ENCODE data around the gene APOF.
"Not testable (repeated sequence)": the region's sequence is repeated elsewhere in the genome, so short reads cannot be mapped to it uniquely, and the experiment has no call there.

APOF gene

DNA sequence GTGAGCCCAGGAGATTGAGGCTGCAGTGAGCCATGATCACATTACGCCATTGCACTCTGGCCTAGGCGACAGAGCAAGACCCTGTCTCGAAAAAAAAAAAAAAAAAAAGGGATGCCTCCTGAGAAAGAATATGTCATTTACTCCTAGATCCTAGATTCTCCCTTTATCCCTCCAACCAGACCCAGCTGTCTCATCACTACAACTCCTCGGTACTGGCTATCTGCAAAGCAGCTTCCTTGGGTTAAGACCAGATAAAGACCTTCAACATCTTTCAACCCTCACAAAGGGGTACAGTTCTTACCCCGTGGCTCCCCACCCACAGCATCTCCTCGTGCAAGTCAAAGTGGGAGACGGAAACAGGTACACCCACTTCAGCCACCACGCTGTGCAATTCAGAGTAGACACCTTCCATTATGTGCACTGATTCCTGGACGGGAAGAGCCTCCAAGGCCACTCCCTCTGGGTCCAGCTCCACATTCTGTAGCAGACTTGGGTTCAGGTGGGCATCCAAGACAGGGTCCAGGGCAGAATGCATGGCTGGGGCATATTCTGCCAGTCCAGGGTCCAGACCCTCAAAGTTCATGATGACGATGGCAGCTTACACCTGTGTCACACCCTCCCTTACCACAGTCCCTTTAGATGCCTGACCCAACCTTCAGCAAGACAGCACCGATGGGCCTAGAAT, 30.0 kb downstream of the APOF start:
- no peak for DNase-seq (ENCODE audit: low read depth)

DNA sequence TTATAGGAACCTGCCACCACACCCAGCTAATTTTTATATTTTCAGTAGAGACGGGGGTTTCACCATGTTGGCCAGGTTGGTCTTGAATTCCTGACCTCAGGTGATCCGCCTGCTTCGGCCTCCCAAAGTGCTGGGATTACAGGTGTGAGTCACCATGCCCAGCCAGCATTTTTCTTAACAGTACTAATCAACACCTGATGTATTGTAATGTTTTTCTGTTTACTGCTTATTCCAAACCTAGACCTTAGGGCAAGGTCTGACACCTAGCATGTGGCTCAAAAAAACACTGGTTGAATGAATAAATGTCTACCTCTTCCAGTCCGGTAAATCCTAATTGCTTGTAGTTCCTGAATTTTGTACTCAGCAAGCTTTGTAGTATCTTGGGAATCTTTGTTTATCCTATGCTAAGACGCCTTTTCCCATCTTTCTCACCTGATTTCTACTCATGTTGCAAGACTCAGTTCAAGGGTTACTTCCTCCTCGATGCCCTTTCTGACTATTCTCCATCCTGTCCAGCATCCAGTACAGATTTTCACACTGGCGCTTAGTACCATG, 31.6 kb downstream of the APOF start:
- no peak for DNase-seq (ENCODE audit: low read depth)

DNA sequence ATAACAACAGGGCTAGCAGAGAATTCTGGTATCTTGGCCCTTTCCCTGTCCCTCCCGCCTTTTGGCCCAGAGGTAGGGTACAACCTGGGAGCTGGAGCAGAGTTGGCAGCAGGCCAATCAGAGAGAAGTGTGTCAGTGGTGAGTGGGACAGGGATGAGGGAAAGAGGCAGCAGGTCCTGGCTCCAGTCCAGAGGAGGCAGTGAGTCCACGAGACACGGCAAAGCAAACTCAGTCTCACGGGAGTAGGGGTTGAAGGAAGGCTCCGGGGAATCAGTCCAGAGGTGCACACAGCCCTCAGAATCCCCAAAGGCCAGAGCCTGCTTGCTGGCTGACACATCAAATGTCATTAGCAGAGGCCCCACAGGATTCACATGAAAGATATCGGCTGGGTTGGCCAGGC, 36.1 kb downstream of the APOF start:
- no peak for DNase-seq (ENCODE audit: low read depth)

DNA sequence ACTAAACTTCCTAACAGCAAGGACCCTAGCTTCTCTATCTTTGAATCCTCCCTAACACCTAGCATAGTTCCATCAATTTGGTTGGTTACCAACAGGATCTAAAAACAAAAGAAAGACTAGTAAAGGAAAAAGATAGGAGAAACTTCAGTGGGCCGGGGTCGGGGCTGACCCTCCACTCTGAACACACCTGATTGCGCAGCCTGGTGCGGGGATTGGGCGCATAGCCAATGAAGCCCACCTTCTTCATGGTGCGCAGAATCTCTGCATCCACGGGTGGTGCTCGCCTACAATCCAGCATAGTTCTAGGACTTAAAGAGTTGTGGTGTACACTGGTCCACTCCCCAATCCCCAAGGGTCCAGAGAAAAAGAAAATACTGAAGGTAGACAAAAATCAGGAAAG, 36.5 kb downstream of the APOF start:
- no peak for DNase-seq (ENCODE audit: low read depth)

DNA sequence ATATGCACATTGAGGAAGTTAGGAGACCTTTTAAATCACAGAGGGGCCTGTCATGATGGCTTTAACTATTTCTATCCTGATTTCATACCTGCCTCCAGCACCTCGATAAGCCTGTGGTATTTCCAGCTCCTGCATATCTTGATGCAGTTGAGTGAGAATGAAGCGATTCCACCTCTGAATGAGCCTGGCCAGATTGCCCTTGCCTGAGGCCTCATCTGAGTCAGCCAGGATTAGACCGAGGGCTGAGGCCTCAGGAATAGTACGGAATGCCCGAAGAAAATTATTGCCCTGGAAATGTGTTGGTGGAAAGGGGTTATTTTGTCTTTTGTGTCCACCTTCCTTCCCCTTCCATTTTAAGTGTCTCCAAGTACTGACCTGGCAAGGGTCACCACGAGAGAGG, 38.5 kb downstream of the APOF start:
- no peak for DNase-seq (ENCODE audit: low read depth)

DNA sequence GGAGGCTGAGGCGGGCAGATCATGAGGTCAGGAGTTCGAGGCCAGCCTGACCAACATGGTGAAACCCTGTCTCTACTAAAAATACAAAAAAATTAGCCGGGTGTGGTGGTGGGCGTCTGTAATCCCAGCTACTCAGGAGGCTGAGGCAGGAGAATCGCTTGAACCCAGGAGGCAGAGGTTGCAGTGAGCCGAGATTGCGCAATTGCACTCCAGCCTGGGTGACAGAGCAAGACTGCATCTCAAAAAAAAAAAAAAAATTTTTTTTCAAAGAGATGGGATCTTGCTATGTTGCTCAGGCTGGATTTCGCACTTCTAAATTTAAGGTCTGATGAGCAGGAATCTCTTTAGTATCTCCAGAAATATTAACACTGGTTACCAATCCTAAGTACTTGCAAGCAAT, 41.0 kb downstream of the APOF start:
- DNase-seq (ENCODE audit: low read depth), result not testable (repeated sequence)

DNA sequence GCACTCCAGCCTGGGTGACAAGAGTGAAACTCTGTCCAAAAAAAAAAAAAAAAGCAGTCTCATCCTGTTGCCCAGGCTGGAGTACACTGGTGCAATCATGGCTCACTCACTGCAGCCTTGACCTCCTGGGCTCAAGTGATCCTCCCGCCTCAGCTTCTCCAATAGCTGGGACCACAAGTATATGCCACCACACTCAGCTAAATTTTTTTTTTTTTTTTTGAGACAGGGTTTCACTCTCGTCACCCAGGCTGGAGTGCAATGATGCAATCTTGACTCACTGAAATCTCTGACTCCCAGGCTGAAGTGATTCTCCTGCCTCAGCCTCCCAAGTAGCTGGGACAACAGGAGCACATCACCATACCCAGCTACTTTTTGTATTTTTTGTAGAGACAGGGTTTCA, 41.6 kb downstream of the APOF start:
- no peak for DNase-seq (ENCODE audit: low read depth)

DNA sequence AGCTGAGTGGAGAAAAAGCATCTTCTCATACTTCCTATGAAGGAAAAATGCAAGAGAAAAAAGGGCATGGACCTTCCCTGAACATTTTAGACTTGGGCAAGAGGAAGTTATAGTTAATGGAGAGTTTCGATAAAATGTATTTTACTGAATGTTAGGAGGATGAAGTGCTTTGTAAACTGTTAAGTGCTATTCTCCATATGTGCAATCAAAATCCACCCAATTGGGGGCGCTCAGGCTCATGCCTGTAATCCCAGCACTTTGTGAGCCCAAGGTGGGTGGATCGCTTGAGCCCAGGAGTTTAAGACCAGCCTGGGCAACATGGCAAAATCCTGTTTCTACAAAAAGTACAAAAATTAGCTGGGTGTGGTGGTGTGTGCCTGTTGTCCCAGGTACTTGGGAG, 45.0 kb downstream of the APOF start:
- DNase-seq (ENCODE audit: low read depth), result no peak

DNA sequence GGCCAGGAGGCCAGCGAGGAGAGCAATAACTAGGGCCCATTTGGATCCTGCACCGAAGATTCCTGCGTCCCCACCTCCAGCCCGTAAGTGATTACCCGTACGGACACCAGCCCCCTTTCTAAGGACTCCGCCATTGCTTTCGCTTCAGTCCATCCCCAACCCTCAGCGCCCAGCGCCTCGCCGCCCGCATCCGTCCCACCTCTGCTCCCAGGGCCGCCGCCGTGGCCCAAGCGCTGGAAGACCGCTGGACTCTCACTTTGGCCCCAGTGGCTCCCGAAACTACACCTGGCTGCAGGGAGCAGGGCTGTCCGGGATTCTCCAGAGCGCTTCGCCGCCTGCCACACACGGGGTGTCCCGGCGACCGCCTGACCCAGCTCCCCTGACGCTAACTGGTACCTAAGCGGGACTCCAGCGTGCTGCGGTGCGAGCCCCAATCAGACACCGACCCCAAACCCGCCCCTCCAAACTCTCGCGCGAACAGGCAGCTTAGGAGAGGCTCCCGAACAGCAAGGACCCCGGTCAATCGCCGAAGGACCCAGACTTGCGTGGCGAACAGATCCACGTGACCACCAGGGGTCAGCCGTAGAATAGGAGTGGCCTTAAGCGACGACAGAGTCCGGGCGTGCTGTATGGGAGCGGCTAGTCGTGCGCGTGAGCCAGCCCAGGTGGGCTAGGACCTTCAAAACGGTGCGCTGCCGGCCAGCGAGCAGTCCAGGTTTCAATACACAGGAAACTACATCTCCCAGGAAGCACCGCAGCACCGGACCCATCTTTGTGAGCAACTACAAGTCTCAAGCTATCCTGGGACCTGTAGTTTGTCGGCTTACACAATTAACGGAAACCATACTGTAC, 46.8 kb downstream of the APOF start, which contains the start of gene CNPY2:
CNPY2 (minus strand) TSS at position 367 of the 852 bp plus-strand sequence. CDS start 771 bp downstream, outside the sequence.
- peak; percentile 93 for DNase-seq (ENCODE audit: low read depth)

DNA sequence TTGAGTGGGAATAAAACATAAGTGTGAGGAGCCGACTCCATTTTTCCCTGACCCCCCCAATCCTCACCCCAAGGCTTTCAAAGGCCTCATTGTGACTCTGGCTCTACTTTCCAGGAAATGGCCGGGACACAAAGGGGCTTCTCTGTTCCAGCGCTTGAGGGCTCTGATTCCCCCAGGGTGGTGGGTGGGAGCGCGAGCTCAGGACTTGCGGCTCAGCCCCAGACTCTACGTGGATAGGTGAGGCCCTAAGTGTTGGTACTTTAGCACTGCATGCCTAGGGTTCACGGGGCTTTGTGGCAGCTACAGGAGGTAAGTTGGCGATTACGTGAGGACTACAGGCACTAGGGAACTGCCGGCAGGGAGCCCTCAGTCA, 47.4 kb downstream of the APOF start:
- DNase-seq (ENCODE audit: low read depth), result no peak

DNA sequence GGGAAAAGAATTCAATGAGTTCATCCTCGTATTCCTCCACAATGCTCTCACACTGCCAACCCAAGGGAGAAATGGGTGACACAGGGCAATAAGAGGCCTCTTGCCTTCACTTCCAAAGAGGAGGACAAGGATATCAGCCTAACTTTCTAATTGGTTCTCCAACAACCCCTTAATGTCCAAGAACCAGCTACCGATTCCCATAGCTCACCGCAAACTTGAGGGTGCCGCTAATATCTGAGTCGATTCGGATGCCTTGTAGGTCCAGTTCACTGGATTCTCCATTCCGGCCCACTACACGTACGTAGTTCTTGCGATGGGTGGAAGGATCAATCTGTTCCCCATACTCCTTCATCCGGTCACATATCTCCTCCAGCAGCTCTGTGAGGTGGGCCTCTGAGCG, 51.7 kb downstream of the APOF start:
- no peak for DNase-seq (ENCODE audit: low read depth)
